ENCODE measurements around the gene TM4SF20. TPM values are rescaled to one million over a fixed set of nuclear protein-coding genes. Genes with fewer than 3 reads are reported as not detected.

TM4SF20 gene
- total RNA-seq, 1 donor from 2014 or later, result not detected

GRCh38 chr2:227335713-227336112, 43.4 kb downstream of the TM4SF20 start:
- intact Hi-C loops (cut with DNase I), result no loop called here
- ATAC-seq, result no peak
- DNase-seq (ENCODE audit: missing footprints), result no peak

GRCh38 chr2:227326783-227327182, 52.3 kb downstream of the TM4SF20 start:
- DNase-seq (ENCODE audit: missing footprints) (no peak), ATAC-seq (no peak)
- intact Hi-C loops (cut with DNase I), result no loop called here

- ATAC-seq, result peak; percentile 52
- DNase-seq (ENCODE audit: missing footprints), result no peak
- intact Hi-C loops (cut with DNase I), result no loop called here
Measured at GRCh38 chr2:227325839-227326195, 53.3 kb downstream of the TM4SF20 start.

GRCh38 chr2:227324995-227325838, 53.9 kb downstream of the TM4SF20 start, which contains the start of gene MFF:
Gene MFF, plus strand, starts transcription at chr2:227325251. Its CDS starts 5,415 bp downstream, at chr2:227330666.
- ATAC-seq, result peak; percentile 99
- DNase-seq (ENCODE audit: missing footprints), result peak; percentile 97
- intact Hi-C loops (cut with DNase I), result no loop called here

DNA sequence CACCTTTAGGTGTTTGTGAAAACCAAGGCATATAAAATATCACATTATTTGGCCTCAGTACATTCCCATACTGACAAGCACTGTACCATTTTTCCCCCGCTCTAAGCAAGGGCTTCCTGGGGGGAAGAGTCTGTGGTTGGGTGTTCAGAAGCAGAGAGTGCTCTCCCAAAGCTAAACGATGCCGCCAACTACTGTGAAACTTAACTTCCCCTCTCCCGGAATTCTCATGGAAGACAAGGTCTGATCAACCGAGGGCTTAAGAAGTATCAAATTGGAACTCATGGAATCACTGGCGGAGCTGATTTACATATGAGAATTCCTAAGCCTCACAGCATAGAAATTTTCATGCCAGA, 54.5 kb downstream of the TM4SF20 start:
- DNase-seq (ENCODE audit: missing footprints), result no peak
- intact Hi-C loops (cut with DNase I), result no loop called here
- ATAC-seq, result peak; percentile 35

DNA sequence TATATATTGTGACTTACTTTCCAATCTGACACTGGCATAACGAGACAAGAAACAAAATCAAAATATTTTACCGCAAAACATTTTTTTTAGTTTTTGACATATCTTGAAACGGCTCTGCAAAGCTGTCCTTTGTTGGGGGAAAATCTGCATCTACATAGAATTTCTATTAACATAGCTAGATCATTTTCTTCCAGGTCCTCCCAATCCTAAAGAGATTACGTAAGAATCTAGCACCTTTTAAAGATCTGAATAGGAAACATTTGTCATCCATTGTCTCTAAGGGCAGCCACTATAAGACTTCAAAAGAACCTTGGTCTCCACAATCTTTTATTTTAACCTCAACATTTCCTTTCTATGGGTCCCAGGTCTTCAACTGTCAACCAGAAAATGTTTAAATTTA, 55.3 kb downstream of the TM4SF20 start:
- ATAC-seq, result no peak
- intact Hi-C loops (cut with DNase I), result no loop called here
- DNase-seq (ENCODE audit: missing footprints), result no peak

GRCh38 chr2:227322530-227323205, 56.4 kb downstream of the TM4SF20 start:
- ATAC-seq (no peak), DNase-seq (ENCODE audit: missing footprints) (no peak)
- intact Hi-C loops (cut with DNase I), result no loop called here

DNA sequence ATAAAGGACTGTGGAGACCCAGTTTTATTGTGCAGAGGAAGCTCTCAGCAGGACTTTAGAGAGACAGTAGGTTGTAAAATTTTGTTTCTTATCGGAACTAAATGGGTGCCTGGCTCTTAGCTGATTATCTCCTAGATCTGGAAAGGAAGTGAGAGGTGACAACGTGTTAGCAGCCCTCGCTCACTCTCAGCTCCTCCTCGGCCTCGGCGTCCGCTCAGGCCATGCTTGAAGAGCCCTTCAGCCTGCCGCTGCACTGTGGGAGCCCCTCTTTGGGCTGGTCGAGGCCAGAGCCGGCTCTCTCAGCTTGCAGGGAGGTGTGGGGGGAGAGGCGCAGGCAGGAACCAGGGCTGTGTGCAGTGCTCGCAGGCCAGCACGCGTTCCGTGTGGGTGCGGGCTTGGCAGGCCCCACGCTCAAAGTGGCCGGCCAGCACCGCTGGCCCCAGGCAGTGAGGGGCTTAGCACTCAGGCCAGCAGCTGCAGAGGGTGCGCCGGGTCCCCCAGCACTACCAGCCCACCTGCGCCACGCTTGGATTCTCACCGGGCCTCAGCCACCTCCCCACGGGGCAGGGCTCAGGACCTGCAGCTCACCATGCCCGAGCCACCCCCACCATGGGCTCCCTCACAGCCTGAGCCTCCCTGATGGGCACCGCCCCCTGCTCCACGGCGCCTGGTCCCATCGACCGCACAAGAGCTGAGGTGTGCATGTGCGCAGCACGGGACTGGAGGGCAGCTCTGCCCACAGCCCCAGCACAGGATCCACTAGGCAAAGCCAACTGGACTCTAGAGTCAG, 58.6 kb downstream of the TM4SF20 start:
- ATAC-seq (no peak), DNase-seq (ENCODE audit: missing footprints) (peak; percentile 50)
- intact Hi-C loops (cut with DNase I), result no loop called here

DNA sequence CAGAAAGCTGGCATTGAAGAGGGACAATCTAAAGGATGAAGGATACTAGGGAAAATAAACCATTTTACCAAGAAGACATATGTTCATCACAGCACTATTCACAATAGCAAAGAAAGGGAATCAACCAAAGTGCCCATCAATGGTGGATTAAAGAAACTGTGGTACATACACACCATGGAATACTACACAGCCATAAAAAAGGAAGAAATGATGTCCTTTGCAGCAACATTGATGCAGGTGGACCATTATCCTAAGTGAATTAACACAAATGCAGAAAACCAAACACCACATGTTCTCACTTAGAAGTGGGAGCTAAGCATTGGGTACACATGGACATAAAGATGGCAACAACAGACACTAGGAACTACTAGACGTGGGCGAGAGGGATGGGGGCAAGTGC, 61.3 kb downstream of the TM4SF20 start:
- intact Hi-C loops (cut with DNase I), result no loop called here
- ATAC-seq, result no peak
- DNase-seq (ENCODE audit: missing footprints), result no peak

GRCh38 chr2:227313310-227313709, 65.8 kb downstream of the TM4SF20 start:
- DNase-seq (ENCODE audit: missing footprints) (no peak), ATAC-seq (no peak)
- intact Hi-C loops (cut with DNase I), result no loop called here

DNA sequence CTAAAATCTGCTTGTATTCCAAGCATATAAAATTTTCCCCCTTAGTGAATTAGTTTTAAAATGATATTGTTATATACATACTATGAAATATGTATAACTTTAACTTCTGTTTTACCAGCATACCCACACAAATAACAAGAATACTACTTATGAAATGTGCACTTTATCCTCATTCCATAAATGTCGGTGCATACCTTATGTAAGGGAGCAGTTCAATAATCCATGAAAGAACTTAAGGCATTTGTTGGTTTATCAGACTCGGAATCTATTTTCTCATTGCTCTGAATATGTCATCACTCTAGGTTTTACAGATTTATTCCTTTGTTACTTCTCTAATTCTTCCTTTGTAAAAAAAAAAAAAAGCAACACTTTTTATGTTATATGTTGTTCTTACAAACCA, 66.5 kb downstream of the TM4SF20 start:
- DNase-seq (ENCODE audit: missing footprints) (no peak), ATAC-seq (no peak)
- intact Hi-C loops (cut with DNase I), result no loop called here

Other genes starting within 250 kb of the TM4SF20 start
- gene COL4A4, start 215.1 kb downstream of the TM4SF20 start, total RNA-seq, result 13.6 TPM
- gene COL4A3, start 214.7 kb downstream of the TM4SF20 start, total RNA-seq, result 5.5 TPM
- 91.5 TPM for gene MFF, start 54.1 kb downstream of the TM4SF20 start, total RNA-seq
- not detected for gene SCYGR1, start 8.6 kb upstream of the TM4SF20 start, total RNA-seq
- gene AGFG1, start 92.8 kb upstream of the TM4SF20 start, total RNA-seq, result 57.8 TPM
- not detected for gene SCYGR2, start 219.6 kb upstream of the TM4SF20 start, total RNA-seq
- gene SCYGR3, start 235.5 kb upstream of the TM4SF20 start, total RNA-seq, result not detected
- not detected for gene SCYGR4, start 238.2 kb upstream of the TM4SF20 start, total RNA-seq